Fibroblast of skin of scalp (primary cell): Measurements from ENCODE around the gene LILRA5.
"Not testable (repeated sequence)": the region's sequence is repeated elsewhere in the genome, so short reads cannot be mapped to it uniquely, and the experiment has no call there.

Experiments
- DNase-seq: peaks from one replicate; pipeline ENCODE4 v3.0.0-alpha.2; 2013

The LILRA5 gene

GRCh38 chr19:54333586-54334298 is 20.8 kb upstream of the LILRA5 start:
- DNase-seq: no peak

GRCh38 chr19:54332149-54332548 is 19.2 kb upstream of the LILRA5 start:
- DNase-seq: no peak

GRCh38 chr19:54331626-54332025 is 18.7 kb upstream of the LILRA5 start:
- no peak for DNase-seq

GRCh38 chr19:54329476-54330165 is 16.7 kb upstream of the LILRA5 start:
- no peak for DNase-seq

- DNase-seq: not testable (repeated sequence)
Observed at GRCh38 chr19:54328781-54329180, 15.8 kb upstream of the LILRA5 start.

GRCh38 chr19:54325631-54326030 is 12.7 kb upstream of the LILRA5 start:
- DNase-seq: no peak

GRCh38 chr19:54325194-54325621 is 12.2 kb upstream of the LILRA5 start:
- peak; percentile 34 for DNase-seq

GRCh38 chr19:54324071-54324470 is 11.1 kb upstream of the LILRA5 start:
- no peak for DNase-seq

GRCh38 chr19:54322934-54323333 is 10.0 kb upstream of the LILRA5 start:
- DNase-seq: not testable (repeated sequence)

GRCh38 chr19:54322295-54322694 is 9.3 kb upstream of the LILRA5 start:
- DNase-seq: not testable (repeated sequence)

GRCh38 chr19:54319892-54320670 is 7.1 kb upstream of the LILRA5 start:
- DNase-seq: no peak

GRCh38 chr19:54319049-54319448 is 6.1 kb upstream of the LILRA5 start:
- DNase-seq: no peak

GRCh38 chr19:54317965-54318240 is 4.9 kb upstream of the LILRA5 start:
- DNase-seq: no peak

GRCh38 chr19:54317108-54317964 is 4.4 kb upstream of the LILRA5 start:
- DNase-seq: no peak

GRCh38 chr19:54316746-54317107 is 3.8 kb upstream of the LILRA5 start:
- no peak for DNase-seq

GRCh38 chr19:54315956-54316355 is 3.0 kb upstream of the LILRA5 start:
- no peak for DNase-seq

- no peak for DNase-seq
Observed at GRCh38 chr19:54312011-54312410, 955 bp downstream of the LILRA5 start.

- no peak for DNase-seq
Observed at GRCh38 chr19:54311486-54311885, 1.5 kb downstream of the LILRA5 start.

- no peak for DNase-seq
Observed at GRCh38 chr19:54310543-54310942, 2.4 kb downstream of the LILRA5 start.

GRCh38 chr19:54309811-54310210 is 3.2 kb downstream of the LILRA5 start:
- DNase-seq: no peak

- no peak for DNase-seq
Observed at GRCh38 chr19:54307389-54308020, 5.5 kb downstream of the LILRA5 start.

- no peak for DNase-seq
Observed at GRCh38 chr19:54305141-54305540, 7.8 kb downstream of the LILRA5 start.
